ENCODE measurements around the gene HIVEP3. TPM values are rescaled to one million over a fixed set of nuclear protein-coding genes. Genes with fewer than 3 reads are reported as not detected.

HIVEP3 gene
- total RNA-seq, 4 donors from 2014 or later: 3.2 to 11.0 (median 4.2) TPM

DNA sequence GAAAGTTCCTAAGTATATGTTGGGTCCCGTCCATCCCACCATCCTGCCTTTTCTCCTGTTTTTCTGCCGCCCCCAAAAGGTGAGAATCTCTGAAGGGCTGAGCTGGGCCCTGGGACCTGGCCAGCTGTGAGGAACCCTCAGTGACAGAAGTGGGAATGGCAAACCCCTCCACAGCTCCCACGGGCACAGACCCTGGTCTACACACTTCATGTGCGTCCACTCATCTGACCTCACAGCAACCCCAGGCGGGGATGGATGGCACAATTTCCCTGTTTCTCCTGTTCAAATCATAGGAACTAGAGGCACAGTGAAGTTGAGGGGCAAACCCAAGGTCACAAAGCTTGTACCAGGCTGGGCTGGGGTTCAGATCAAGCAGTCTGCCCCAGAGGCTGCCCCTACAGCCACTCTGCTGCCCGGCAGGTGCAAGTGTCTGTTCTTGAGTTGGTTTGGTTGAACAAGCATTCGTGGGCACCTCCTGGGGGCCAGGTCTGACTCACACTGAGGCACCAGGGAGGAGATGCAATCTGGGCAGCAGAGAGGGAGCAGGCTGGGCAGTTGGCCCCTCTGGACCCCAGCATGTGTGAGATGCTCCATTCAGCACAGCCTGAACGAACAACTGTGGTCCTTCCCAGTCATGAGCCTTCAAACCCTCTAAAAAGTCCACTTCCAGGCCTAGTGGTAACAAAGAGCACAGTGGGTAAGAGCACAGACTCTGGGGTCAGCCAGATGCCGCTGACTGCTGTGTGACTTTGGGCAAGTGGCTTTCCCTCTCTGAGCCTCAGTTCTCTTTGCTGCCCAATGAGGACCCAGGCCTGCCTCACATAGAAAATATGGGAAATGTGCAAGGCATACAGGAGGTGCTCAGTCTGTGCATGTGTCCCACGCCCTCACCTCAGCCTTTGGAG, 438.3 kb downstream of the HIVEP3 start:
- H3K4me3 ChIP-seq: no peak overlapping the region
- intact Hi-C loops (cut with DNase I): no loop called here
- no peak for DNase-seq
- peaks cover 0 to 13% (median 0%) of the 10 kb centered on the region in 4 donors for H3K27me3 ChIP-seq
- peaks cover 37 to 81% (median 47%) of the 10 kb centered on the region in 3 donors for H3K4me1 ChIP-seq
- 81 to 88% methylated on average over 9 to 10 of the region's 10 CpGs for WGBS, 2 donors
- no peaks in the 10 kb centered on the region for H3K9me3 ChIP-seq
- no peak for TF ChIP-seq POLR2A (IDR thresholded peaks at IDR 0.05)
- TF ChIP-seq CTCF (IDR thresholded peaks at IDR 0.05): no peak
- no peaks in the 10 kb centered on the region for H3K36me3 ChIP-seq
- no peak overlapping the region for H3K27ac ChIP-seq

DNA sequence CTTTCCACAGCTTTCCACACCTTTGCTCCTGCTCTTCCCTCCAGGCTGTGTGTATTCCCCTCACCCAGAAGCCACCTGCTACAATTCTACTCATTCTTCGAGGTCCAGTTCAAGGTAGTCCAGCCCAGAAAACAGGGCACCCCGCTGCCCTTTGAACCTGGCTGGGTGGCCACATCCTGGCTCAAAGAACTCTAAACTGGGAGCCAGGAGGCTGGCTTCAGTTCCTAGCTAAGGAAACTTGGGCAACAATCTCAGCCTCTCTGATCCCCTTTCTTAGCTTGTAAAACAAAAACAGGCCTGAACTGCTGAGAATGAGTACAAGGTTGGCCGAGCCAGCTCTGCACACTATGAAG, 438.9 kb downstream of the HIVEP3 start:
- Histone ChIP-seq H3K4me3 (no peak overlapping the region), H3K9me3 (no peaks in the 10 kb centered on the region), H3K4me1 (peaks cover 40 to 81% (median 53%) of the 10 kb centered on the region in 3 donors), H3K27me3 (peaks cover 0 to 6% (median 0%) of the 10 kb centered on the region in 4 donors), H3K27ac (no peak overlapping the region), H3K36me3 (no peaks in the 10 kb centered on the region)
- intact Hi-C loops (cut with DNase I): no loop called here
- no peak for TF ChIP-seq CTCF (IDR thresholded peaks at IDR 0.05)
- TF ChIP-seq POLR2A (IDR thresholded peaks at IDR 0.05): no peak
- 81 to 83% methylated on average over 1 of the region's 3 CpGs for WGBS, 2 donors
- DNase-seq: no peak

DNA sequence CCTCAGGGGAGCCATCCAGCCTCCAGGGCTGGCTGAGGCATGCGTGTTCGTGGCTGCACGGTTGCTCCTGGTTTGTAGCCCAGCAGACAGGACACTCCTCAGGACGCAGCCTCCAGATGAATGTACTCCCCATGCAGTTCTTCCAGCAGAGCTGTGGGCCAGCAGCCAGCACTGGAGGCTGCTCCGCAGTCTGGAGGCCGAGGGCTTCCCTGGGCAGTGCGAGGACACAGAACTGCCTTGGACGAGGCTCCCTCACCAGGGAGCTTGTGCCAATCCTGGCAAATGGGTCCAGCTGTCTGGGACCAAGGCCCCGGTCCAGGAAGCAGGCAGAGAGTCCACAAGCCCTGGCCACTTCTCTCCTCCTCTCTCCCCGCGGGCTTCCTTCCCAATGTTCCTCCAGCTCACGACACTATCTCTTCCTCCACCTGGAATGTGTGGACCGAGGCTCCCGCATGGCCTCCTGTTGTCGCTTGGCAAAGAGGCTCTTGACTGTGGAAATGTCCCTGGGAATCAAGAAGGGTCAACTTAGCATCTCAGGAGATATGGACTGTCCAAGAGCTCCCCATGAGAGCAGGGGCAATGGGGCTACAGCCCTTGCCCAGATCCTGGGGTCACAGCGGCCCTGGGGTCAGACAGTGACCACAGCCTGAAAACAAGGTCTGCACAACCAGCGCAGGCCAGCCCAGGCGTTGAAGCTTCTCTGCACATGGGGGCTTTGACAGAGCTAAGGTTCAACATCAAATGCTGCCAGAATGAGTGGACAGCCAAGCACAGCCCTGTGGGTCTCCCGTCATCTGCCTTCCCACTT, 439.5 kb downstream of the HIVEP3 start:
- TF ChIP-seq POLR2A (IDR thresholded peaks at IDR 0.05): no peak
- no peak for TF ChIP-seq CTCF (IDR thresholded peaks at IDR 0.05)
- Histone ChIP-seq H3K4me3 (no peak overlapping the region), H3K9me3 (no peaks in the 10 kb centered on the region), H3K27ac (no peak overlapping the region), H3K4me1 (peaks cover 40 to 81% (median 54%) of the 10 kb centered on the region in 3 donors), H3K27me3 (peaks cover 0 to 1% (median 0%) of the 10 kb centered on the region in 4 donors), H3K36me3 (no peaks in the 10 kb centered on the region)
- WGBS, 2 donors: 44 to 74% methylated on average over 7 to 10 of the region's 19 CpGs
- intact Hi-C loops (cut with DNase I): no loop called here
- no peak for DNase-seq

- H3K27ac ChIP-seq: no peak overlapping the region
- H3K4me1 ChIP-seq: peaks cover 41 to 81% (median 50%) of the 10 kb centered on the region in 3 donors
- H3K9me3 ChIP-seq: no peaks in the 10 kb centered on the region
- WGBS, 2 donors: 67 to 88% methylated on average over 8 to 9 of the region's 12 CpGs
- TF ChIP-seq CTCF (IDR thresholded peaks at IDR 0.05): no peak
- no peak for TF ChIP-seq POLR2A (IDR thresholded peaks at IDR 0.05)
- no peaks in the 10 kb centered on the region for H3K36me3 ChIP-seq
- H3K4me3 ChIP-seq: no peak overlapping the region
- no peak for DNase-seq
- H3K27me3 ChIP-seq: no peaks in the 10 kb centered on the region
- intact Hi-C loops (cut with DNase I): no loop called here
Observed at GRCh38 chr1:41478118-41478748, 440.5 kb downstream of the HIVEP3 start.

Data from esophagus squamous epithelium (tissue), 5 donors.